HG03025 (cell line): ENCODE results near the gene PCDHB1.
"Not testable (repeated sequence)": the region's sequence is repeated elsewhere in the genome, so short reads cannot be mapped to it uniquely, and the experiment has no call there.

Experiments used
- ATAC-seq: cut with Tn5 transposase; IDR thresholded peaks from one replicate; pipeline ENCODE4 v1.9.1; 2021; ENCODE audit warnings: mild to moderate bottlenecking, moderate library complexity; ENCODE audit not compliant: unreplicated experiment, low FRiP score

The PCDHB1 gene

DNA sequence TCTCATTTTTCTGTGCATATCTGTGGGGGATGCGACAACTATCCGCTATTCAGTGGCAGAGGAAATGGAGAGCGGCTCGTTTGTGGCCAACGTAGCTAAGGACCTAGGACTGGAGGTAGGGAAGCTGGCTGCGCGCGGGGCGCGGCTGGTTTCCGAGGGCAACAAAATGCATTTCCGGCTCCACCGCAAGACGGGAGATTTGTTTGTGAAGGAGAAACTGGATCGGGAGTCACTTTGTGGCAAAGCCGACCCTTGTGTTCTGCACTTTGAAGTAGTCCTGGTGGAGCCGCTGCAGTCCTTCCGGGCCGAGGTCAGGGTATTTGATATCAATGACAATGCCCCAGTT is 320 bp downstream of the PCDHB1 start:
- no peak for ATAC-seq

DNA sequence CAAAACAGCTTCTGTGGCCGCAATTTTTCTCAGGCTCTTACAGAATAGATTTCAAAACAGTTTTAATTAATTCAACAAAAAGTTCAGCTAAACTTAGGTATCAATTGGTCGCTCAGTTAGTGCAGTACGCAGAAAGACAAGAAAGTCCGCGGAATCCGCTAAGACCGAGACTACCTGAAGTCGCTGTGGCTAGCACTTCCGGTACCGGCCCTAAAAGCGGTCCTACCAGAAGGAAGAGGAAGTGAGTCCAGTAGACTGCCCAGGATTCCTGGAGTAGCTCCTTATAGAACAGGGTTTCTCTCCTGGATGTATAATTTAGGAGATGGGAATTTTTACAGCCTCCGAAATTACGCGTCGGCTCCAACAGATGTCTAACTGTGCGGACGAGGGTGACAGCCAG is 26.7 kb downstream of the PCDHB1 start:
- ATAC-seq: no peak

DNA sequence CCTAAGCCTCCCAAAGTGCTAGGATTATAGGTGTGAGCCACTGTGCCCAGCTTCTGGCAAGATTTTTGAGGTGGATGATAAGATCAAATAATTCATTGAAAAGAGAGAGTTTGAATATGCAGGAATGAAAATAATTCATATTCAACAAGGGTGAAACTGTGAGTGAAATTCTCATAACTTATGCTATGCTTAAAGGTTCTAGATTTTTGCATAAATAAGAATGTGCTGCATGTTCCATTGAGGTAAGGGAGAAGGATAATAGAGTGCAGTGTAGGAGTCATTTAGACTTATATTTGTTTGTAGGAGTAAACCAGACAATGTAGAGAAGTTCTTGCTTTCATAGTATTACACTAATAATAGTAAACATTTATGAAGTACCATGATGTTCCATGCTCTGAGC is 31.1 kb downstream of the PCDHB1 start:
- ATAC-seq: no peak

DNA sequence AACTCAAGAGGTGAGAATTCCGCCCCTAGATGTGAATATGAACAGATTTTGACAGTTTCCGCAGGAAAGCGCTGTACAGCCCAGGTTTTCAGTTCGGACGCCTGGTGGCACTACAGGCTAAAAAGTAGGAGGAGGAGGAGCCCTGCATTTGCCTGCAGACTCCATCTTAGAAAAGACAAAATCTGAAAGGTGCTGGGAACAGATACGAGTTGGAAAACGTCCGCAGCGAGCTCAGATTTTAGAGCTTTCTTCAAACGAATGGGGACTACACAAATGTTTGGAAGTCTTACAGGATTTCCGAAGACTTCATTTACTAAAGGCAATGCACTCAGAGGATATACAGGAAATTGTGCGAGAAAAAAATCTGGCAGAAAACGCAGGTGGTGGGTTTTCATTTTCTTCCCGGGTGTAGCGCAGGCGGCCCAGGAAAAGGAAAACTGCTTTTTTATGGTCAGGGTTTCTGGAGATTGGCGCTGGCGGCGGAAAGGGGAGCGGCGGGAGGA is 33.4 kb downstream of the PCDHB1 start:
- no peak for ATAC-seq

DNA sequence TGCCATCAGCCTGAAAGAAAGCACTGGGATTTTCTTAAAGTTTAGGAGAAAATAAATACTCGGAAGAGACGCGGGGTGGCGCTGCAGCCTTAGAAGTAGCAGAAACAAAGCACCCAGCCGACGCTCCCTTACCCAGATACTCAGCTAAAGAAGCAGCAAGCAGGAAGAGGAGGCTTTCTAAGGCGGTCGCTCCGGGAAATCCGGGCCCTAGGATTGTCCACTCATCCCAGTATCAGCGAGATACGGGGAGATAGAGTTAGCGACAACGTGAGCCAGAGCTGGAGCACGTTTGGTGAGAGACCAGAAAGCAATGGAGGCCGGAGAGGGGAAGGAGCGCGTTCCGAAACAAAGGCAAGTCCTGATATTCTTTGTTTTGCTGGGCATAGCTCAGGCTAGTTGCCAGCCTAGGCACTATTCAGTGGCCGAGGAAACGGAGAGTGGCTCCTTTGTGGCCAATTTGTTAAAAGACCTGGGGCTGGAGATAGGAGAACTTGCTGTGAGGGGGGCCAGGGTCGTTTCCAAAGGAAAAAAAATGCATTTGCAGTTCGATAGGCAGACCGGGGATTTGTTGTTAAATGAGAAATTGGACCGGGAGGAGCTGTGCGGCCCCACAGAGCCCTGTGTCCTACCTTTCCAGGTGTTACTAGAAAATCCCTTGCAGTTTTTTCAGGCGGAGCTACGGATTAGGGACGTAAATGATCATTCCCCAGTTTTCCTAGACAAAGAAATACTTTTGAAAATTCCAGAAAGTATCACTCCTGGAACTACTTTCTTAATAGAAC is 43.5 kb downstream of the PCDHB1 start, which contains the start of gene PCDHB2:
PCDHB2 (plus strand) TSS at position 135 of the 782 bp plus-strand sequence; CDS start at position 311, 176 bp downstream.
- ATAC-seq: no peak

DNA sequence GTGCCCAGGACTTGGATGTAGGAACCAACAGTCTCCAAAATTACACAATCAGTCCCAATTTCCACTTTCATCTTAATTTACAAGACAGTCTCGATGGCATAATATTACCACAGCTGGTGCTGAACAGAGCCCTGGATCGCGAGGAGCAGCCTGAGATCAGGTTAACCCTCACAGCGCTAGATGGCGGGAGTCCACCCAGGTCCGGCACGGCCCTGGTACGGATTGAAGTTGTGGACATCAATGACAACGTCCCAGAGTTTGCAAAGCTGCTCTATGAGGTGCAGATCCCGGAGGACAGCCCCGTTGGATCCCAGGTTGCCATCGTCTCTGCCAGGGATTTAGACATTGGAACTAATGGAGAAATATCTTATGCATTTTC is 44.1 kb downstream of the PCDHB1 start:
- ATAC-seq: no peak

DNA sequence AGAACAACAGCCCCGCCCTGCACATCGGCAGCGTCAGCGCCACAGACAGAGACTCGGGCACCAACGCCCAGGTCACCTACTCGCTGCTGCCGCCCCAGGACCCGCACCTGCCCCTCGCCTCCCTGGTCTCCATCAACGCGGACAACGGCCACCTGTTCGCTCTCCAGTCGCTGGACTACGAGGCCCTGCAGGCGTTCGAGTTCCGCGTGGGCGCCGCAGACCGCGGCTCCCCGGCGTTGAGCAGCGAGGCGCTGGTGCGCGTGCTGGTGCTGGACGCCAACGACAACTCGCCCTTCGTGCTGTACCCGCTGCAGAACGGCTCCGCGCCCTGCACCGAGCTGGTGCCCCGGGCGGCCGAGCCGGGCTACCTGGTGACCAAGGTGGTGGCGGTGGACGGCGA is 45.0 kb downstream of the PCDHB1 start:
- ATAC-seq: not testable (repeated sequence)

DNA sequence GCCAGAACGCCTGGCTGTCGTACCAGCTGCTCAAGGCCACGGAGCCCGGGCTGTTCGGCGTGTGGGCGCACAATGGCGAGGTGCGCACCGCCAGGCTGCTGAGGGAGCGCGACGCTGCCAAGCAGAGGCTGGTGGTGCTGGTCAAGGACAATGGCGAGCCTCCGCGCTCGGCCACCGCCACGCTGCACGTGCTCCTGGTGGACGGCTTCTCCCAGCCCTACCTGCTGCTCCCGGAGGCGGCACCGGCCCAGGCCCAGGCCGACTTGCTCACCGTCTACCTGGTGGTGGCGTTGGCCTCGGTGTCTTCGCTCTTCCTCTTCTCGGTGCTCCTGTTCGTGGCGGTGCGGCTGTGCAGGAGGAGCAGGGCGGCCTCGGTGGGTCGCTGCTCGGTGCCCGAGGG is 45.4 kb downstream of the PCDHB1 start:
- ATAC-seq: not testable (repeated sequence)

DNA sequence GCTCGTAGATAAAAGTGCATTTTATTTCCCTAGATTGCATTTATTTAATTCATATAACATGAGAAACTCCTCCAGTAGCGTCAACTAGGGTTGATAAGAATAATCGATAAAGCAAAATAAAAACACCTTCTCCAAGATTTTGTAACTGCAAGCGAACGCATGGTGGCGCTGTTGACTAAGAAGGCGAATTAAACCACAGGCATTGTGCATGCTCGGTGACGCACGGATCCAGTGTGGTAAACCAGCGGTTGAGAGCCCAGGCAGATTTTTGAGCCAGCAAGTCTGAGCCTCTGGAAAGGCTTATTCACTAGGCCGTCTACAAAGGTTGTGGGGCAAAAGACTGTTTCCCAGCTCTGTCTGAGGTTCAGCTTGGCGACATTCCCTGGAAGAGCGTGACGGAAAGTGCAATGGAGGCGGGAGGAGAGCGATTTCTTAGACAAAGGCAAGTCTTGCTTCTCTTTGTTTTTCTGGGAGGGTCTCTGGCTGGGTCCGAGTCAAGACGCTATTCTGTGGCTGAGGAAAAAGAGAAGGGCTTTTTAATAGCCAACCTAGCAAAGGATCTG is 49.1 kb downstream of the PCDHB1 start, which contains the start of gene PCDHB3:
PCDHB3 (plus strand) TSS at position 231 of the 563 bp plus-strand sequence; CDS start at position 408, 177 bp downstream.
- ATAC-seq: no peak

DNA sequence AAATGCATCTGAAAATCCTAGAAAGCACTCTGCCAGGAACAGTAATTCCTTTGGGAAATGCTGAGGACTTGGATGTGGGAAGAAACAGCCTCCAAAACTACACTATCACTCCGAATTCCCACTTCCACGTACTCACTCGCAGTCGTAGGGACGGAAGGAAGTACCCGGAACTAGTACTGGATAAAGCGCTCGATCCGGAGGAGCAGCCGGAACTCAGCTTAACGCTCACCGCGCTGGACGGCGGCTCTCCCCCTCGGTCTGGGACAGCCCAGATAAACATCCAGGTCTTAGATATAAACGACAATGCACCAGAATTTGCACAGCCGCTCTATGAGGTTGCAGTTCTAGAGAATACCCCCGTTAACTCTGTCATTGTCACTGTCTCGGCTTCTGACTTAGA is 49.9 kb downstream of the PCDHB1 start:
- ATAC-seq: no peak

DNA sequence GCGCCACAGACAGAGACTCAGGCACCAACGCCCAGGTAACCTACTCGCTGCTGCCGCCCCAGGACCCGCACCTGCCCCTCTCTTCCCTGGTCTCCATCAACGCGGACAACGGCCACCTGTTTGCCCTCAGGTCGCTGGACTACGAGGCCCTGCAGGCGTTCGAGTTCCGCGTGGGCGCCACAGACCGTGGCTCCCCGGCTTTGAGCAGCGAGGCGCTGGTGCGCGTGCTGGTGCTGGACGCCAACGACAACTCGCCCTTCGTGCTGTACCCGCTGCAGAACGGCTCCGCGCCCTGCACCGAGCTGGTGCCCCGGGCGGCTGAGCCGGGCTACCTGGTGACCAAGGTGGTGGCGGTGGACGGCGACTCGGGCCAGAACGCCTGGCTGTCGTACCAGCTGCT is 50.9 kb downstream of the PCDHB1 start:
- not testable (repeated sequence) for ATAC-seq

DNA sequence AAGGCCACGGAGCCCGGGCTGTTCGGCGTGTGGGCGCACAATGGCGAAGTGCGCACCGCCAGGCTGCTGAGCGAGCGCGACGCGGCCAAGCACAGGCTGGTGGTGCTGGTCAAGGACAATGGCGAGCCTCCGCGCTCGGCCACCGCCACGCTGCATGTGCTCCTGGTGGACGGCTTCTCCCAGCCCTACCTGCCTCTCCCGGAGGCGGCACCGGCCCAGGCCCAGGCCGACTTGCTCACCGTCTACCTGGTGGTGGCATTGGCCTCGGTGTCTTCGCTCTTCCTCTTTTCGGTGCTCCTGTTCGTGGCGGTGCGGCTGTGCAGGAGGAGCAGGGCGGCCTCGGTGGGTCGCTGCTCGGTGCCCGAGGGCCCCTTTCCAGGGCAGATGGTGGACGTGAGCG is 51.3 kb downstream of the PCDHB1 start:
- ATAC-seq: not testable (repeated sequence)

DNA sequence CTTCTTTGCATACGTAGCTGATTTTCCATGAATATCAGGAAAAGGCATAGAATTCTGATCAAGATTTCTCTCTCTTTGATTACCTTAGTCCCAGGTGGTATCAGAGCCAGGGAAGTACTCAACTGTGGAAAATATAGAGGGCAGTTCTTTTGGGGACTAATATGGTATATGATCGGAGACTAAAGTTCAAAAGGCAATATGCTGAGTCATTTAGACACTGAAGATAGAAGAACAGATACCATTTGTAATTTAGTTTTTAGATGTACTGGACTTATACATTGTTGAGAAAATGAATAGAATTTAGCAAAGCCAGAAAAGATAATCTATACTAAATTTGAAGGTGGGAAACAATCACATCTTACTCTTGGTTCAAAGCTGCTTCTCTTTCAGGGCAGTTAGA is 54.2 kb downstream of the PCDHB1 start:
- ATAC-seq: no peak
